Mucosa of descending colon (tissue), 3 donors: Measurements from ENCODE around the gene HNRNPK. TPM values are rescaled to one million over a fixed set of nuclear protein-coding genes. Genes with fewer than 3 reads are reported as not detected.
A peak's percentile ranks its signal among the peaks of the same experiment; 100 is the strongest.

Experiments used
- ATAC-seq: fragments of 200-7000 bp; cut with Tn5 transposase; one replicate; pipeline ENCODE4 v1.9.1; 2020; ENCODE audit warnings: mild to moderate bottlenecking, moderate library complexity
- DNase-seq, 3 donors: peaks; one replicate each; pipeline ENCODE4 v3.0.0-alpha.2; 2020
- H3K36me3 ChIP-seq: fragments of 200-600 bp; one replicate; pipeline ENCODE4 v1.8.0; 2021; ENCODE audit warnings: low read depth, mild to moderate bottlenecking
- H3K4me1 ChIP-seq: fragments of 200-600 bp; one replicate; pipeline ENCODE4 v1.8.0; 2021; ENCODE audit warnings: low read depth, mild to moderate bottlenecking
- H3K4me3 ChIP-seq: fragments of 200-600 bp; one replicate; pipeline ENCODE4 v1.8.0; 2021; ENCODE audit warnings: mild to moderate bottlenecking
- H3K9me3 ChIP-seq: fragments of 200-600 bp; one replicate; pipeline ENCODE4 v1.8.0; 2021; ENCODE audit warnings: mild to moderate bottlenecking
- CTCF ChIP-seq: fragments of 200-600 bp; IDR thresholded peaks from one replicate; pipeline ENCODE4 v1.8.0; 2022; ENCODE audit warnings: antibody characterized with exemption, mild to moderate bottlenecking
- intact Hi-C, 2 donors: fragments of 100-400 bp; cut with DNase I in 1 of 2; cut with micrococcal nuclease in 1 of 2; formaldehyde crosslinking; loops; one replicate each; pipeline versions ENCODE4 v1.11.0 to v1.11.1; 2022; cut with DNase I, micrococcal nuclease
- microRNA-seq: library from miRNA; unstranded; fragments of <30 nt; microRNA quantifications from one replicate; pipeline ENCODE4, GENCODE V29; 2019
- total RNA-seq, 3 donors: library from RNA; stranded (reverse); fragmentation: NEBNext Ultra II Directional in 2 of 3; extraction: Animal tissue kit (Norgen Biotek cat#: 25700) in 2 of 3; gene quantifications; one replicate each; pipeline versions ENCODE4 v1.2.1 to v1.2.4, GENCODE V29; 2021 to 2023
- donor health status: DM: no; HTN: no; CAD: no; lungs with moderate emphysema.
- donor health status: DM: no; HTN: no; CAD: no.
- donor health status: DM: no; HTN: yes; CAD: no.

HNRNPK gene
- total RNA-seq, 3 donors from 2014 or later = 386 to 461 (median 421) TPM

- peak in 1 of 3 donors; percentile 81 for DNase-seq
- Histone ChIP-seq H3K4me1 (peaks cover 7% of the 10 kb centered on the region), H3K9me3 (no peaks in the 10 kb centered on the region), H3K36me3 (no peaks in the 10 kb centered on the region), H3K4me3 (peak overlapping the region; percentile 60)
- intact Hi-C loops = no loop called here
- peak; percentile 72 for ATAC-seq
- no peak for TF ChIP-seq CTCF
Observed at GRCh38 chr9:83920469-83920926, 59.5 kb downstream of the HNRNPK start.

GRCh38 chr9:83919111-83919510, 60.9 kb downstream of the HNRNPK start:
- Histone ChIP-seq H3K4me3 (no peak overlapping the region), H3K4me1 (peaks cover 7% of the 10 kb centered on the region), H3K36me3 (no peaks in the 10 kb centered on the region), H3K9me3 (no peaks in the 10 kb centered on the region)
- no peak for TF ChIP-seq CTCF
- ATAC-seq (no peak), DNase-seq (no peak)
- intact Hi-C loops = no loop called here

Small RNA genes within 50 kb of the gene (microRNA-seq; reads per million reads assigned to microRNA genes)
- gene MIR7-1 = 214 reads per million, percentile 71 among the genes with 10 or more reads in this experiment

Other genes starting within 250 kb of the HNRNPK start
- 10 to 100 TPM in 1 of 3 donors, 1 to 10 TPM in 2; 3.7 to 17.9 (median 3.9) TPM for gene GKAP1, start 162.4 kb downstream of the HNRNPK start, total RNA-seq
- 1 to 10 TPM; 3.9 to 8.2 (median 4.7) TPM for gene KIF27, start 58.8 kb downstream of the HNRNPK start, total RNA-seq
- gene RMI1, start 590 bp upstream of the HNRNPK start, total RNA-seq = 10 to 100 TPM in 2 of 3 donors, 1 to 10 TPM in 1; 7.0 to 15.6 (median 11.6) TPM